ENCODE results near the gene CALR3. TPM values are rescaled to one million over a fixed set of nuclear protein-coding genes. Genes with fewer than 3 reads are reported as not detected.

The CALR3 gene
- polyA plus RNA-seq, 1 donor from 2014 or later: not detected

GRCh38 chr19:16542045-16542909, 46.3 kb upstream of the CALR3 start, which contains the start of gene CHERP:
Gene CHERP (minus strand): TSS chr19:16542437. CDS start chr19:16542378, 59 bp downstream.
- Histone ChIP-seq H3K9me2 (ENCODE audit: insufficient read depth, low read length) (no peaks in the 10 kb centered on the region), H3K79me2 (replicated peaks; ENCODE audit: insufficient read depth, low read length) (peaks cover 47% of the 10 kb centered on the region), H3K27me3 (ENCODE audit: insufficient read depth, low read depth, low read length) (no peaks in the 10 kb centered on the region), H3K36me3 (ENCODE audit: insufficient read depth, low read length) (no peaks in the 10 kb centered on the region), H3K4me2 (ENCODE audit: low read length) (peak within 1 kb of the TSS; percentile 94), H3K27ac (ENCODE audit: low read length) (peak within 1 kb of the TSS; percentile 71), H2AFZ (ENCODE audit: low read depth, low read length) (peak within 1 kb of the TSS; percentile 77), H3K9ac (ENCODE audit: low read length) (peak within 1 kb of the TSS; percentile 87), H4K20me1 (ENCODE audit: insufficient read depth) (peaks cover 2% of the 10 kb centered on the region), H3F3A (ENCODE audit: insufficient read depth, low read length, poor library complexity, severe bottlenecking) (no peaks in the 10 kb centered on the region), H3K9me3 (ENCODE audit: low read length) (no peaks in the 10 kb centered on the region), H3K4me3 (ENCODE audit: low read length) (peak within 1 kb of the TSS; percentile 77)
- TF ChIP-seq EP300 (conservative IDR thresholded peaks at IDR 0.05; ENCODE audit: poor library complexity, severe bottlenecking): peak; percentile 38
- TF ChIP-seq EZH2 (IDR thresholded peaks at IDR 0.05; ENCODE audit: borderline replicate concordance, insufficient read depth, low read length, poor library complexity, severe bottlenecking): no peak
- no peak for TF ChIP-seq TAF1 (IDR thresholded peaks at IDR 0.05; ENCODE audit: low read depth)
- TF ChIP-seq SMC3 (conservative IDR thresholded peaks at IDR 0.05; ENCODE audit: poor library complexity): peak; percentile 51
- peak; percentile 55 for TF ChIP-seq RAD21 (conservative IDR thresholded peaks at IDR 0.05)
- peak; percentile 90 for TF ChIP-seq MXI1 (conservative IDR thresholded peaks at IDR 0.05; ENCODE audit: poor library complexity, severe bottlenecking)
- peak; percentile 89 for TF ChIP-seq POLR2AphosphoS5 (IDR thresholded peaks at IDR 0.05)
- TF ChIP-seq, protein P1, sequence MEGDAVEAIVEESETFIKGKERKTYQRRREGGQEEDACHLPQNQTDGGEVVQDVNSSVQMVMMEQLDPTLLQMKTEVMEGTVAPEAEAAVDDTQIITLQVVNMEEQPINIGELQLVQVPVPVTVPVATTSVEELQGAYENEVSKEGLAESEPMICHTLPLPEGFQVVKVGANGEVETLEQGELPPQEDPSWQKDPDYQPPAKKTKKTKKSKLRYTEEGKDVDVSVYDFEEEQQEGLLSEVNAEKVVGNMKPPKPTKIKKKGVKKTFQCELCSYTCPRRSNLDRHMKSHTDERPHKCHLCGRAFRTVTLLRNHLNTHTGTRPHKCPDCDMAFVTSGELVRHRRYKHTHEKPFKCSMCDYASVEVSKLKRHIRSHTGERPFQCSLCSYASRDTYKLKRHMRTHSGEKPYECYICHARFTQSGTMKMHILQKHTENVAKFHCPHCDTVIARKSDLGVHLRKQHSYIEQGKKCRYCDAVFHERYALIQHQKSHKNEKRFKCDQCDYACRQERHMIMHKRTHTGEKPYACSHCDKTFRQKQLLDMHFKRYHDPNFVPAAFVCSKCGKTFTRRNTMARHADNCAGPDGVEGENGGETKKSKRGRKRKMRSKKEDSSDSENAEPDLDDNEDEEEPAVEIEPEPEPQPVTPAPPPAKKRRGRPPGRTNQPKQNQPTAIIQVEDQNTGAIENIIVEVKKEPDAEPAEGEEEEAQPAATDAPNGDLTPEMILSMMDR (IDR thresholded peaks at IDR 0.05; ENCODE audit: poor library complexity, severe bottlenecking): no peak
- TF ChIP-seq REST (IDR thresholded peaks at IDR 0.05; ENCODE audit: borderline replicate concordance): peak; percentile 62

DNA sequence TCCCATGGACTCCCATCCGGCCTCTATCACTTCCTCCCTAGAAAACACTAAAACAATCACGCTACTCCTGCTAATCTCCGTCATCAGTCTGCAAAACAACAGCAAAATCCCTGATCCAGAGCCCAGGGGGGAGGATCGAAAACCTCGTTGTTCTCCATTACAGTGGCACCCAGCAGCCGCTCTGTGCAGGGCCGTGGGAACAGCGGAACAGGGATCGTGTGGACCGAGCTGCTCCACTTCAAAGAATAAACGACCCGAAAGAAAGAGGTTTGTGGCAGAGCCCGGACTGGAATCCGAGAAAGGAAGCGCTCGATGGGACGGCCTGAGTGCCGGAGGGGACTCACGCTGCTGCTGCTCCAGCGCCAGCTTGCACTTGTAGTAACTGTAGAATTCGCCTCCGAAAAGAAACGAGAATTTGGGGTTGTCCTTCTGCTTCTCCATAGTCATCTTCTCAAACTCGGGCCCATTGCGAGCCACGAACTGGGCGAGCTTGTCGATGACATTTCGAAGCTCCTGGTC, 45.6 kb upstream of the CALR3 start:
- H3K79me2 ChIP-seq (replicated peaks; ENCODE audit: insufficient read depth, low read length): peaks cover 47% of the 10 kb centered on the region
- H3F3A ChIP-seq (ENCODE audit: insufficient read depth, low read length, poor library complexity, severe bottlenecking): no peaks in the 10 kb centered on the region
- H3K27me3 ChIP-seq (ENCODE audit: insufficient read depth, low read depth, low read length): no peaks in the 10 kb centered on the region
- TF ChIP-seq POLR2AphosphoS5 (IDR thresholded peaks at IDR 0.05) (no peak), SMC3 (conservative IDR thresholded peaks at IDR 0.05; ENCODE audit: poor library complexity) (peak; percentile 38)
- H3K9me3 ChIP-seq (ENCODE audit: low read length): no peaks in the 10 kb centered on the region
- no peaks in the 10 kb centered on the region for H3K9me2 ChIP-seq (ENCODE audit: insufficient read depth, low read length)
- H3K27ac ChIP-seq (ENCODE audit: low read length): peak overlapping the region; percentile 71
- peak overlapping the region; percentile 47 for H2AFZ ChIP-seq (ENCODE audit: low read depth, low read length)
- H3K4me3 ChIP-seq (ENCODE audit: low read length): peak overlapping the region; percentile 77
- H4K20me1 ChIP-seq (ENCODE audit: insufficient read depth): peaks cover 2% of the 10 kb centered on the region
- no peaks in the 10 kb centered on the region for H3K36me3 ChIP-seq (ENCODE audit: insufficient read depth, low read length)
- H3K9ac ChIP-seq (ENCODE audit: low read length): peak overlapping the region; percentile 87
- H3K4me2 ChIP-seq (ENCODE audit: low read length): peak overlapping the region; percentile 94

Measured in neural cell (in vitro differentiated cells).